Calu3 (cell line): ENCODE results near the gene CADM3. TPM values are rescaled to one million over a fixed set of nuclear protein-coding genes. Genes with fewer than 3 reads are reported as not detected.

Experiments
- BruUV-seq: library from RNA; stranded (reverse); fragments of 400-500 nt; replicated peaks from 2 replicates; lab custom pipeline; 2021; lab: Mats Ljungman, UMichigan
- CTCF ChIA-PET: fragments of 300-600 bp; sonication (Branson Sonifier 250); formaldehyde crosslinking; loops from one replicate; lab custom pipeline; 2022; ENCODE audit warnings: antibody characterized with exemption; lab: Charles Lee
- DNase-seq: peaks from one replicate; pipeline ENCODE4 v3.0.0; 2022
- H3K27ac Mint-ChIP-seq: one replicate; pipeline ENCODE4 v1.8.0; 2022; ENCODE audit warnings: mixed read lengths; ENCODE audit not compliant: unreplicated experiment
- H3K27me3 Mint-ChIP-seq: one replicate; pipeline ENCODE4 v1.8.0; 2022; ENCODE audit warnings: mixed read lengths; ENCODE audit not compliant: unreplicated experiment
- H3K36me3 Mint-ChIP-seq: one replicate; pipeline ENCODE4 v1.8.0; 2022; ENCODE audit warnings: mild to moderate bottlenecking, moderate library complexity, mixed read lengths; ENCODE audit not compliant: insufficient read depth, unreplicated experiment
- H3K4me1 Mint-ChIP-seq: one replicate; pipeline ENCODE4 v1.8.0; 2022; ENCODE audit warnings: mild to moderate bottlenecking, low read depth, mixed read lengths; ENCODE audit not compliant: unreplicated experiment
- H3K4me3 Mint-ChIP-seq: one replicate; pipeline ENCODE4 v1.8.0; 2022; ENCODE audit warnings: mild to moderate bottlenecking, low read depth, moderate library complexity, mixed read lengths; ENCODE audit not compliant: unreplicated experiment
- H3K9me3 Mint-ChIP-seq: one replicate; pipeline ENCODE4 v1.8.0; 2022; ENCODE audit warnings: low read depth, mixed read lengths; ENCODE audit not compliant: unreplicated experiment
- CTCF ChIP-seq: fragments of 200-600 bp; IDR thresholded peaks from one replicate; pipeline ENCODE4 v1.8.0; 2022; ENCODE audit warnings: antibody characterized with exemption; ENCODE audit not compliant: unreplicated experiment
- intact Hi-C: fragments of 100-400 bp; cut with micrococcal nuclease; formaldehyde crosslinking; loops from one replicate; pipeline ENCODE4 v1.10.0; 2022; ENCODE audit not compliant: unreplicated experiment
- total RNA-seq: library from RNA; stranded (reverse); gene quantifications from 2 replicates; pipeline ENCODE4 v1.2.3, GENCODE V29; 2022

The CADM3 gene
- total RNA-seq, 1 experiment from 2014 or later, result not detected

- no peak for TF ChIP-seq CTCF
- intact Hi-C loops, result no loop called here
- no peak overlapping the region for H3K27ac Mint-ChIP-seq
Observed at GRCh38 chr1:159144571-159144970, 26.8 kb upstream of the CADM3 start.

GRCh38 chr1:159146980-159147379, 24.4 kb upstream of the CADM3 start:
- DNase-seq, result no peak

More at GRCh38 chr1:159144571-159144970, 26.8 kb upstream of the CADM3 start:
- Mint-ChIP-seq H3K36me3 (no peaks in the 10 kb centered on the region), H3K4me3 (no peak overlapping the region), H3K27me3 (peaks cover under 1% of the 10 kb centered on the region), H3K9me3 (no peaks in the 10 kb centered on the region), H3K4me1 (no peaks in the 10 kb centered on the region)
- DNase-seq, result no peak
- no TSS peak for BruUV-seq
- CTCF ChIA-PET, result no interaction called here

GRCh38 chr1:159152031-159152430, 19.4 kb upstream of the CADM3 start:
- peaks cover 46% of the 10 kb centered on the region for H3K27me3 Mint-ChIP-seq
- DNase-seq, result no peak
- CTCF ChIA-PET, result no interaction called here
- H3K36me3 Mint-ChIP-seq, result no peaks in the 10 kb centered on the region
- TF ChIP-seq CTCF, result no peak
- H3K4me1 Mint-ChIP-seq, result no peaks in the 10 kb centered on the region
- no peaks in the 10 kb centered on the region for H3K9me3 Mint-ChIP-seq
- H3K4me3 Mint-ChIP-seq, result no peak overlapping the region
- no peak overlapping the region for H3K27ac Mint-ChIP-seq
- no TSS peak for BruUV-seq
- intact Hi-C loops, result no loop called here

More at GRCh38 chr1:159146980-159147379, 24.4 kb upstream of the CADM3 start:
- H3K4me3 Mint-ChIP-seq, result no peak overlapping the region
- CTCF ChIA-PET, result no interaction called here
- H3K36me3 Mint-ChIP-seq, result no peaks in the 10 kb centered on the region
- no peaks in the 10 kb centered on the region for H3K9me3 Mint-ChIP-seq
- H3K4me1 Mint-ChIP-seq, result no peaks in the 10 kb centered on the region
- H3K27me3 Mint-ChIP-seq, result peaks cover 25% of the 10 kb centered on the region
- BruUV-seq, result no TSS peak
- no peak for TF ChIP-seq CTCF
- H3K27ac Mint-ChIP-seq, result no peak overlapping the region
- intact Hi-C loops, result no loop called here

- Mint-ChIP-seq H3K4me1 (no peaks in the 10 kb centered on the region), H3K4me3 (no peak overlapping the region), H3K27ac (no peak overlapping the region), H3K36me3 (no peaks in the 10 kb centered on the region), H3K9me3 (no peaks in the 10 kb centered on the region), H3K27me3 (peaks cover 53% of the 10 kb centered on the region)
- TF ChIP-seq CTCF, result peak; percentile 98
- BruUV-seq, result no TSS peak
- DNase-seq, result peak; percentile 86
- CTCF ChIA-PET, result interaction anchor here (0.7 to 2.2 kb wide), 4 partner anchors 35 to 53 kb away, joined by 3 to 6 read pairs (median 5); no protein-coding TSS in a partner anchor
- intact Hi-C loops, result loop anchor here (1.0 to 2.0 kb wide), 5 partner anchors 37 to 846 kb away; no protein-coding TSS in a partner anchor
Observed at GRCh38 chr1:159161001-159161718, 10.3 kb upstream of the CADM3 start.
